ENCODE data around the gene OR1N2. TPM values are rescaled to one million over a fixed set of nuclear protein-coding genes. Genes with fewer than 3 reads are reported as not detected.
"Not testable (repeated sequence)": the region's sequence is repeated elsewhere in the genome, so short reads cannot be mapped to it uniquely, and the experiment has no call there.

Gene OR1N2
- total RNA-seq: not detected
- long read RNA-seq: 0 reads

GRCh38 chr9:122552812-122553211 is at the start of gene OR1N2:
TSS of gene OR1N2 (plus strand) at chr9:122553112. CDS start at chr9:122553212, 100 bp downstream.
- intact Hi-C loops (cut with DNase I): no loop called here
- no peak for ATAC-seq
- DNase-seq: no peak

GRCh38 chr9:122506964-122507363 is 45.9 kb upstream of the OR1N2 start:
- intact Hi-C loops (cut with DNase I): no loop called here
- ATAC-seq (no peak), DNase-seq (no peak)

GRCh38 chr9:122510502-122510901 is 42.4 kb upstream of the OR1N2 start, which contains the start of gene OR1J2:
TSS of gene OR1J2 (plus strand) at chr9:122510802. CDS start at chr9:122510802, 0 bp downstream.
- ATAC-seq (no peak), DNase-seq (no peak)
- intact Hi-C loops (cut with DNase I): no loop called here

GRCh38 chr9:122518226-122518625 is 34.7 kb upstream of the OR1N2 start:
- intact Hi-C loops (cut with DNase I): no loop called here
- DNase-seq (no peak), ATAC-seq (no peak)

DNA sequence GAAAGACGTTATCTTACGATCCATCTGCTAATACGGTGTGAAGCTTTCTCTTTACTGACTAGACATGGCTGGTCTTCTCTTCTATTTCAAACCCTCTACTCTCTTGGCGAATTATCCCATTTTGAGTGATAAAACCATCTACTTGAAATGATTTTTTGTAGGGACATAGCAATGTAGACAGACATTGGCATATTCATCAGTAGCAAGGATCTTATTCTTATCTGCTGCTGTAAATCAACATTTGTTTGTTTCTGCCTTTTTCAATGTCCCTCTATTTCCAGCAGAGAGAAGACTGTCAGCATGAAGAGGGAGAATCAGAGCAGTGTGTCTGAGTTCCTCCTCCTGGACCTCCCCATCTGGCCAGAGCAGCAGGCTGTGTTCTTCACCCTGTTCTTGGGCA is 34.1 kb upstream of the OR1N2 start, which contains the start of gene OR1J4:
OR1J4 (plus strand) TSS at position 301 of the 400 bp plus-strand sequence; CDS start at position 301, 0 bp downstream.
- ATAC-seq (no peak), DNase-seq (no peak)
- intact Hi-C loops (cut with DNase I): no loop called here

GRCh38 chr9:122519376-122519775 is 33.5 kb upstream of the OR1N2 start:
- no peak for ATAC-seq
- no peak for DNase-seq
- intact Hi-C loops (cut with DNase I): no loop called here

DNA sequence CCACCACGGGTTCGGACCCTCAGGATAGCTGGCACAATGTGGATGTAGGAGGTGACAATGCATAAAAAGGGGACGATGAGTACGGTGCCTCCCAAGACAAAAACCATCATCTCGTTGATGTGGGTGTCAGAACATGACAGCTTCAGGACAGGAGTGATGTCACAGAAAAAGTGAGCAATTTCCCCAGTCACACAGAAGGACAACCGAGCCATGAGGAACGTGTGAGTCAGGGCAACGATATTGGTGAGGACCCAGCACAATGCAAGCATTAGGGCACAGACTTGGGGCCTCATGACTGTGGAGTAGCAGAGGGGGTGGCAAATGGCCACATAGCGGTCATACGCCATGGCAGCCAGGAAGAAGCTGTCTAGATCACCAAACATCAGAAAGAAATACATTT is 26.3 kb upstream of the OR1N2 start:
- intact Hi-C loops (cut with DNase I): no loop called here
- ATAC-seq (no peak), DNase-seq (no peak)

DNA sequence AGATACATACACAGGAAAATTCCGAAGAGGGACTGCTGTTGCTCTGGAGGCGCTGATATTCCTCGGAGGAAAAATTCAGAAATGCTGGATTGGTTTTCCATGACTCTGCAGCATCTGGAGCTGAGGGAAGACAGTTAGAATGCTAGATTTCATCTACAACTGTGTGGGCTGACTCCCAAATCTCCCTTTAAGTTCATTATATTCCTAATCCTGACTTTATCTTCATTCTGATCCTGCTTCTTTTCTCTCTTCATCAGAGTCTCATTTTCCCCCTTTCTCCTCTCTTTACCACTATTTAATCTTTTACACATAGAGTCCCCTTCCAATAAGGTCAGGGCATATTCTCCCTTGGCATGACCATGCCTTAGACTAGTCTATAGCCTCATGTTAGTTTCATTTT is 25.7 kb upstream of the OR1N2 start, which contains the start of gene OR1N1:
OR1N1 (minus strand) TSS at position 101 of the 400 bp plus-strand sequence; CDS start at position 101, 0 bp downstream.
- intact Hi-C loops (cut with DNase I): no loop called here
- no peak for ATAC-seq

DNA sequence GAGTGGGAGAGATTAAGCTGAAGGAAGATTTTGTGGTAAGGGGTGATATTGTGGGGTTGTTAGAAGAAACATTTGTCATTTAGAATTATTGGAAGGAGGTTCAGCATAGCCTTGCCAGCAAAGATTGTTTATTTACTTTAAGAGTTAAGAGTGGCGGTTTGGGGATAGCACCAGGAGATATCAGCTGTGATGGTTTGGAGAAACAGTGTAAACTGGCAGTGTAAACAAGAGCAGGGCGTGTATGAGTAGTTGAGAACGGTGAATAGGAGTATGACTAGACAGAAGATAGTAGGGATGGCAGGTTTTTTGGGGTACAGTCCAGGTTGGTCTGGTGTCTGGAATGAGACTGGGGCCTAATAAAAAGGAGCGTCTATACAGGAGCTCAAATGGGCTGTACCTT is 21.8 kb upstream of the OR1N2 start:
- ATAC-seq; intact Hi-C loops (cut with DNase I); DNase-seq: not testable (repeated sequence)

More for the DNA sequence above, 25.7 kb upstream of the OR1N2 start, which contains the start of gene OR1N1:
- no peak for DNase-seq

DNA sequence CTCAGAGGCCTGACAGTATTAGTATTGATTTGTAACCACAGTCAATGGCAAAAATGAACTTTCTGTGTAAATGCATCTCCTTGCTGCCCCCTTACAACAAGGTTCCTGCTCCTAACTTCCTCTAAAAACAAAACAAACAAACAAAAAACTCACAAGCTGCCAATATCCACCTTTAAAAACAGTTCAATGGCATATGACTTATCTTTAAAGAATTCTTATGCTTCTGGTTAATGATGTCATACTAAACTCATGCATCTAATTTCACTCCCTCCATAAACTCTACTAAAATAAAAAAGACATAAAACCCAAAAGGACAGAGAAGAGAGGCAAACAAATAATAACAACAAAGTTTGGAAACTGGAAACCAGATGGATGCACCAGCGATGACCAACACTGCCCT is 16.8 kb upstream of the OR1N2 start:
- intact Hi-C loops (cut with DNase I): no loop called here
- no peak for DNase-seq
- no peak for ATAC-seq

DNA sequence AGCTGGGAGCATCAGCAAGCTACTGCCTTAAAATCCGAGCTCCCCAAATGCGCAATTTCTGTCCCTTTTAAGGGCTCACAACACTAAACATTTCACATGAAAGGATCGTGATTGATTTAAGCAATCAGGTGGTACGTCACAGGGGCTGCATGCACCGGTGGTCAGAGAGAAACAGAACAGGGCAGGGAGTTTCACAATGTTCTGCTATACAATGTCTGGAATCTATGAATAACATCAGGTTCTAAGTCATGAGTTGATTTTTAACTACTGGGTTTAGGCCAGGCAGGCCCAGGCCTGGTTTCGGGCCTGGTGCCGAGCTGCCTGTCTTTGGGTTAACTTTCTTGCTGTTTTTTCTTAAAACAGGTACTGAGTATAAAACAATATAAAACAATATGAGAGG is 15.8 kb upstream of the OR1N2 start:
- ATAC-seq: not testable (repeated sequence)

GRCh38 chr9:122538757-122539156 is 14.2 kb upstream of the OR1N2 start:
- ATAC-seq (no peak), DNase-seq (no peak)
- intact Hi-C loops (cut with DNase I): no loop called here

More for the DNA sequence above, 15.8 kb upstream of the OR1N2 start:
- DNase-seq; intact Hi-C loops (cut with DNase I): not testable (repeated sequence)

GRCh38 chr9:122546196-122546595 is 6.7 kb upstream of the OR1N2 start:
- DNase-seq: no peak
- intact Hi-C loops (cut with DNase I): no loop called here
- no peak for ATAC-seq

GRCh38 chr9:122551371-122551770 is 1.5 kb upstream of the OR1N2 start:
- intact Hi-C loops (cut with DNase I): no loop called here
- no peak for ATAC-seq
- no peak for DNase-seq

- DNase-seq (no peak), ATAC-seq (no peak)
- intact Hi-C loops (cut with DNase I): no loop called here
These were observed 8.5 kb downstream of the OR1N2 start for GRCh38 chr9:122561446-122561845.

- intact Hi-C loops (cut with DNase I): no loop called here
- no peak for ATAC-seq
- no peak for DNase-seq
These were observed 9.3 kb downstream of the OR1N2 start for GRCh38 chr9:122562134-122562760.

DNA sequence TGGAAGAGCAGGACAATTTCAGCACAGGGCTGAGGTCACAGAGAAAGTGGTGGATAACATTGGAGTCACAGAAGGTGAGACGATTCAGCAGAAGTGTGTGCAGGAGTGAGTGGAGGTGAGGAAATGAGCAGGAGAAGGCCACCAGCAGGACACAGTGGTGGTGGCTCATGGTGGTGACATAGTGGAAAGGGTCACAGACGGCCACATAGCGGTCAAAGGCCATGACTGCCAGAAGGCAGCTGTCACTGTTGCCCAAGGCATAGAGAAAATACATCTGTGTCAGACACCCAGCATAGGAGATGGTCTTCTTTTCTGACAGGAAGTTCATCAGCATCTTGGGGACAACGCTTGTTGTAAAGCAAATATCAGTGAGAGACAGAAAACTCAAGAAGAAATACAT is 15.0 kb downstream of the OR1N2 start:
- no peak for ATAC-seq
- intact Hi-C loops (cut with DNase I): no loop called here

GRCh38 chr9:122572456-122572855 is 19.5 kb downstream of the OR1N2 start:
- intact Hi-C loops (cut with DNase I): no loop called here
- ATAC-seq: no peak
- no peak for DNase-seq

More for the DNA sequence above, 15.0 kb downstream of the OR1N2 start:
- no peak for DNase-seq

GRCh38 chr9:122579874-122580273 is 27.0 kb downstream of the OR1N2 start:
- DNase-seq (no peak), ATAC-seq (no peak)
- intact Hi-C loops (cut with DNase I): no loop called here

DNA sequence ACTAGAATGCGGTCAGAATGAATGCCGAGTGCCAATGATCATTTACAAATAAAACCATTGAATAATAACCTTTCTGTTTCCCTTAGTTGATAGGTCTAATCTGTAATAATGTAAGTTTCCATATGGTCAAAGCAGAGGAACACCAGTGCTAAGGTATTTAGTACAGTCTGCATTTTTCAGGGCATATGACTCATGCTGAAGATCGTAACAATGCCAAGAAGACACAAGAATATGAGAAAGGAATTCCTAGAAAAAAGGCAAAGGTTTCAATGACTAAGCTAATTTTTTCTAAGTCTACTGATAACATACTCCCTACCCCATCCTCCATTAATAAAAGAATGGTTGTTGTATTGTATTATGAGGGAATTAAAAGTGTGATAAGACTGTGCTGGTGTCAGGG is 27.4 kb downstream of the OR1N2 start:
- no peak for ATAC-seq
- DNase-seq: no peak
- intact Hi-C loops (cut with DNase I): no loop called here

GRCh38 chr9:122583284-122583683 is 30.4 kb downstream of the OR1N2 start, which contains the start of gene OR1L8:
TSS of gene OR1L8 (minus strand) at chr9:122583384. CDS start at chr9:122568477, 14,907 bp downstream.
- intact Hi-C loops (cut with DNase I); DNase-seq; ATAC-seq: not testable (repeated sequence)

Data from left cardiac atrium (tissue), 4 donors.